GM13977 (cell line): ENCODE data around the gene CTIF.

Experiments
- DNase-seq: peaks from one replicate; pipeline ENCODE4 v3.0.0; 2012; ENCODE audit warnings: low spot score
- CTCF ChIP-seq: IDR thresholded peaks from 2 replicates; pipeline ENCODE4 v1.5.1; 2012; ENCODE audit warnings: mild to moderate bottlenecking, control low read depth; ENCODE audit not compliant: insufficient read depth; ENCODE audit errors: extremely low read depth, missing control alignments
- in situ Hi-C: fragments of 300-500 bp; cut with MboI; formaldehyde crosslinking; loops from one replicate; pipeline ENCODE4 v1.12.0; 2022; ENCODE audit warnings: low sequenced_read_pairs, low pct_unique_long_range_greater_than_20kb, mixed read lengths, inconsistent platforms; ENCODE audit not compliant: unreplicated experiment

Gene CTIF

DNA sequence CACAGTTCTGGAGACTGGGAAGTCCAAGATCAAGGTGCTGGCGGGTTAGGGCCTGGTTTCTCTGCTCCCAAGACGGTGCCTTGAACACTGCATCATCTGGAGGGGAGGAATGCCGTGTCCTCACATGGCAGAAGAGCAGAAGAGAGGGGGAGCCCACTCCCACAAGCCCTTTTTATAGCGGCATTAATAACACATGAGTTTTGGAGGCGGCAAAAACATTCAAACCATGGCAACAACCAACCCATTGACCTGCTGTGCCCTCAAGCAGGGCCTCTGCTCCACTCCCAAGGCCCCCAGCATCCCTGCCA is 349.9 kb downstream of the CTIF start:
- no peak for DNase-seq
- in situ Hi-C loops: no loop called here
- TF ChIP-seq CTCF: no peak

- no peak for TF ChIP-seq CTCF
- in situ Hi-C loops: no loop called here
- DNase-seq: no peak
Measured at GRCh38 chr18:48889115-48889941, 350.5 kb downstream of the CTIF start.

DNA sequence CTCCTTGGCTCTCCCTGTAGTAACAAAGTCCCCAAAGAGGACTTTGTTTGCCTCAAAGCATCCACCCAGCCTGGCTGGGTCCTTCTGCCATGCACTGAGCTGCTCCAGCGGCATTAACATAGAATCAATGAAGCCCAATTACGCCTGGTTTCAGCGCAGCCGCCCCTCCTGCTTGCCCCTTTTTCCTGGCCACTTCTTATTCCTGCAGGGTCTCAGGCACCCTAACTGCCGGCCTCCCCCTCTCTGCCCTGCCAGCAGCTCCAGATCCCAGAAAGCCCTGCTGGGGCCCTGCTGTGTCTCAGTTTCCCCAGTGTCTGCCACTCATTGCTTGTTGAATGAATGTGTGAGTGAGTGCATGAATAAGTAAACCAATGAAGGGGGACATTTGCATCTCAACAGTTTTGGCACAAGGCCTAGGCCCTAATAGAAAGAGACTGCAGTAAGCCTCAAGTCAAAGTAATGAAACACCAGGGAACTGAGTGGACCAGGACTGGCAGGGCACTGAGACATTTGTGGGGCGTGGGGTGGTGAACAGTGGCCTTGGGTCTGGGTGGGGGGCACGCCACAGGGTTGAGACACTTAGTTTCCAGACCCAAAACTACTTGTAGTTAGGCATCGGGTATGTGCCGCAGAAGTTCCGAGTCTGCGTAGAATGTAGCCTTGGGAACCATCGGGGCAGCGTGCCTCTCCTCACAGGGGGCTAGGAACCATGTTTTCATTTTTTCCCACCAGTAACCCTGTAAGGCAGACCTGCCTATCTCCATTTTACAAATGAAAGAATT is 351.3 kb downstream of the CTIF start:
- no peak for TF ChIP-seq CTCF
- no peak for DNase-seq
- in situ Hi-C loops: no loop called here

GRCh38 chr18:48891721-48892120 is 352.9 kb downstream of the CTIF start:
- no peak for DNase-seq
- no peak for TF ChIP-seq CTCF
- in situ Hi-C loops: no loop called here

- no peak for TF ChIP-seq CTCF
- no peak for DNase-seq
- in situ Hi-C loops: no loop called here
Measured at GRCh38 chr18:48892146-48892855, 353.5 kb downstream of the CTIF start.

DNA sequence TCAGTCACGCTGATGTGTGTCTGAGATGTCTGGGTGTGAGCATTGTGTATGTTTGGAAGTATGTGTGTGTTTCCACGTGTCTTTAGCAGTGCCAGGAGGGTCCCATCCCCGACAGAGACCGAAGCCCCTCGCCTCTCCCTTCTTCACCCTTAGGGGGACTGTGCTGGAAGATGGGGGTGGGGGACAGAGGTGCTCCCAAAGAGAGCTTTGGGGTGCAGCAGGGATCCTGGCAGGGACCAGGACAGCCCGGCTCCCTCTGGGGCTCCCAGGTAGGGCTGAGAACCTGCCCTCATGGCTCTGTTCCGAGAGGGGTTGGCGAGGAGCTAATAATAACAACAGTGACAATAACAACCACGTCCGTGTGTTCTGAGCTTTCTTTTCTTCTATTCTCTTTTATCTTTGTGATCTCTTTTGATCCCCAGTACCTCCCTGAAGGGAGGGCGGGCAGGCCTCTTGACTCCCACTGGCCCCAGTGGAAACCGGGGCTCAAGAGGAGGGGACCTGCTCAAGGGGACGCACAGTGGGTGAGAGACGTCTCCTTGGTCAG is 354.3 kb downstream of the CTIF start:
- in situ Hi-C loops: no loop called here
- TF ChIP-seq CTCF: no peak
- DNase-seq: no peak
